Measurements from ENCODE around the gene FAM47E. TPM values are rescaled to one million over a fixed set of nuclear protein-coding genes. Genes with fewer than 3 reads are reported as not detected.

Gene FAM47E
- total and polyA plus RNA-seq, 2 donors: 1.1 to 2.8 TPM

GRCh38 chr4:76301068-76301774 is 49.7 kb downstream of the FAM47E start:
- H3K4me3 ChIP-seq (ENCODE audit: low read length in 2 of 2): no peak overlapping the region
- DNase-seq (ENCODE audit: low read depth in 6 of 9, low spot score in 9 of 9): peak in 1 of 9 donors; percentile 29
- 99% methylated on average over 4 of the region's 4 CpGs for WGBS

DNA sequence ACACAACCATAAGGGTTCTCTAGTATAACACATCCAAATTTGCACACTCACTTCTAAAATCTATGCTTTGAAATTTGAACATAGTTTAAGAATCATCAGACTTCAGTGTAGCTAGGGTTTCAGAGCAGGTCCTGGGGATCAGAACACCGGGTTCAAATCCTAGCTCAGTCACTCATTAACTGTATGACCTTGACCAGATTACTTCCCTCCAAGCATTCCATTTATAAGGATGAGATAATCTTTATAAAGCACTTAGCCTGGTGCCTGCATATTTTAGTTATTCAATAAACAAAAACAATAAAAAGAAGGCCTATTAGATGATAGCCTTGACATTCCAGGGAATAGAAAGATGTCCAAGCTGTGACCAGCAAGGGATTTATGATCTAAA is 50.2 kb downstream of the FAM47E start:
- no peak overlapping the region for H3K4me3 ChIP-seq (ENCODE audit: low read length in 2 of 2)
- no peak for DNase-seq (ENCODE audit: low read depth in 6 of 9, low spot score in 9 of 9)
- peaks cover 0 to 17% of the 10 kb centered on the region in 2 donors for H3K27me3 ChIP-seq (ENCODE audit: control insufficient read depth in 2 of 2, insufficient read depth in 1 of 2, low read length in 1 of 2)
- 95% methylated on average over 1 of the region's 1 CpG for WGBS
- H3K27ac ChIP-seq (ENCODE audit: low read depth in 1 of 2, low read length in 1 of 2): no peak overlapping the region
- no peaks in the 10 kb centered on the region for H3K9me3 ChIP-seq (ENCODE audit: control insufficient read depth in 2 of 2, insufficient read depth in 1 of 2, low read length in 1 of 2)
- H3K36me3 ChIP-seq (ENCODE audit: control insufficient read depth in 2 of 2, insufficient read depth in 2 of 2, low read length in 1 of 2): no peaks in the 10 kb centered on the region
- peaks cover 9 to 16% of the 10 kb centered on the region in 2 donors for H3K4me1 ChIP-seq (ENCODE audit: control insufficient read depth in 2 of 2, insufficient read depth in 2 of 2, low read length in 2 of 2)

More at GRCh38 chr4:76301068-76301774, 49.7 kb downstream of the FAM47E start:
- H3K4me1 ChIP-seq (ENCODE audit: control insufficient read depth in 2 of 2, insufficient read depth in 2 of 2, low read length in 2 of 2): peaks cover 6 to 13% of the 10 kb centered on the region in 2 donors
- no peak overlapping the region for H3K27ac ChIP-seq (ENCODE audit: low read depth in 1 of 2, low read length in 1 of 2)
- no peaks in the 10 kb centered on the region for H3K36me3 ChIP-seq (ENCODE audit: control insufficient read depth in 2 of 2, insufficient read depth in 2 of 2, low read length in 1 of 2)
- no peaks in the 10 kb centered on the region for H3K9me3 ChIP-seq (ENCODE audit: control insufficient read depth in 2 of 2, insufficient read depth in 1 of 2, low read length in 1 of 2)
- H3K27me3 ChIP-seq (ENCODE audit: control insufficient read depth in 2 of 2, insufficient read depth in 1 of 2, low read length in 1 of 2): peaks cover 0 to 12% of the 10 kb centered on the region in 2 donors

DNA sequence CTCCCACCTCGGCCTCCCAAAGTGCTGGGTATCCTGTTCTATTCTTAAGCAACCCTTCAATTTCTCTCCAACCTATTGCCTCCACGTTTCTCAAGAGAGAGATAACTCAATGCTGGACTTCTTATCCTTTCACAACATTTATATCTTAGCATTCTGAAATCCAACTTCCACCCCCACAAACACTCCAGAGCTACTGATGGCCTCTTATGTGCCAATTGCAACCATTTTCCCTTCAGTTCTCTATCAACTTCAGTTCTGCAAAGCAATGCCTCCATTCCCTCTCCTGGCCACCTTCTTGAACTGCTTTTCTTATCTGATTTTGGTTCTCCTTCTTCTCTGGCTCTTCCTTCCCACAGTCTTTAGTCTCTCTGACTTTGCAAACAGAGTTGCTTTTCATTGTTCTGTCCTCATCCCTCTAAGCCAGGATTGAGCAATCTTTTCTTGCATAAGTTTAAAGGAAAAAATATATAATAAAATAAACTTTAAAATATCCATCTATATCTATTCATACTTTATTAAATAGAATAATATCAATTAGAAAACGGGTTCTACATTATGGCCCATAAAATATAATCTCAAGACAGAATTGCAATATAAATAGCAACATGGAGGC is 51.4 kb downstream of the FAM47E start:
- no peak for DNase-seq (ENCODE audit: low read depth in 6 of 9, low spot score in 9 of 9)
- H3K36me3 ChIP-seq (ENCODE audit: control insufficient read depth in 2 of 2, insufficient read depth in 2 of 2, low read length in 1 of 2): no peaks in the 10 kb centered on the region
- peaks cover 12 to 20% of the 10 kb centered on the region in 2 donors for H3K4me1 ChIP-seq (ENCODE audit: control insufficient read depth in 2 of 2, insufficient read depth in 2 of 2, low read length in 2 of 2)
- no peak overlapping the region for H3K27ac ChIP-seq (ENCODE audit: low read depth in 1 of 2, low read length in 1 of 2)
- peaks cover 0 to 29% of the 10 kb centered on the region in 2 donors for H3K27me3 ChIP-seq (ENCODE audit: control insufficient read depth in 2 of 2, insufficient read depth in 1 of 2, low read length in 1 of 2)
- WGBS: 90% methylated on average over 3 of the region's 3 CpGs
- H3K4me3 ChIP-seq (ENCODE audit: low read length in 2 of 2): no peak overlapping the region
- H3K9me3 ChIP-seq (ENCODE audit: control insufficient read depth in 2 of 2, insufficient read depth in 1 of 2, low read length in 1 of 2): no peaks in the 10 kb centered on the region

DNA sequence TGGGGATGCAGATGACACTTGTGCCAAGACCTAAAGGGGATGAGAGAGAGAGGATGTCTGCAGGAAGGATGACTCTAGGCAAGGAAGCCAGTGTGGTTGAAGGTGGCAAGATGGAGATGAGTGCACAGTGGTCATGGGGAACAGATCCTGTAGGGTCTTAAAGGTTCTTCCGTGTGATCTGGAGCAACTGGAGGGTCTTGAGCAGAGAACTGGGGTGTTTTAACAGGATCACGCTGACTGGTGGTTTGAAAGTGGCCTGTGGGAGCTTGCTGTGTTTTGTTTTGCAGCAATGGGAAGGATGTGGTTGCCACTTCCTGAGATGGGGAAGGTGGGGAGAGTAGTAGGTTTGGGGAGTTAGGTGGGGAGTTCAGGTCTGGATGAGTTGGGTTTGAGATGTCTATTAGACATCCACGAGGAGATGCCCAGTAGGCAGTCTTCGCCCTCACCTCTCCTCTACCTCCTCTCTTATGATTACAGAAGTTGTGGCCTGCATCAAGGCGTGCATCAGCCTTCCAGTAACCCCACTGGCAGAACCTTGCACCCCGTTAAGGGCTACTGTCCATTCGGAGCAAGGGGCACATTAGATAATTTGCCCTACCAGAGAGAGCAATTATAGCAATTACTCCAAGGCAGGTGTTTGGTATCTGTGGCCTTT is 53.6 kb downstream of the FAM47E start:
- peaks cover 12 to 20% of the 10 kb centered on the region in 2 donors for H3K4me1 ChIP-seq (ENCODE audit: control insufficient read depth in 2 of 2, insufficient read depth in 2 of 2, low read length in 2 of 2)
- no peaks in the 10 kb centered on the region for H3K36me3 ChIP-seq (ENCODE audit: control insufficient read depth in 2 of 2, insufficient read depth in 2 of 2, low read length in 1 of 2)
- no peak overlapping the region for H3K4me3 ChIP-seq (ENCODE audit: low read length in 2 of 2)
- no peak overlapping the region for H3K27ac ChIP-seq (ENCODE audit: low read depth in 1 of 2, low read length in 1 of 2)
- no peaks in the 10 kb centered on the region for H3K9me3 ChIP-seq (ENCODE audit: control insufficient read depth in 2 of 2, insufficient read depth in 1 of 2, low read length in 1 of 2)
- WGBS: 21% methylated on average over 7 of the region's 7 CpGs
- DNase-seq (ENCODE audit: low read depth in 6 of 9, low spot score in 9 of 9): peak in 1 of 9 donors; percentile 31
- peaks cover 0 to 30% of the 10 kb centered on the region in 2 donors for H3K27me3 ChIP-seq (ENCODE audit: control insufficient read depth in 2 of 2, insufficient read depth in 1 of 2, low read length in 1 of 2)

DNA sequence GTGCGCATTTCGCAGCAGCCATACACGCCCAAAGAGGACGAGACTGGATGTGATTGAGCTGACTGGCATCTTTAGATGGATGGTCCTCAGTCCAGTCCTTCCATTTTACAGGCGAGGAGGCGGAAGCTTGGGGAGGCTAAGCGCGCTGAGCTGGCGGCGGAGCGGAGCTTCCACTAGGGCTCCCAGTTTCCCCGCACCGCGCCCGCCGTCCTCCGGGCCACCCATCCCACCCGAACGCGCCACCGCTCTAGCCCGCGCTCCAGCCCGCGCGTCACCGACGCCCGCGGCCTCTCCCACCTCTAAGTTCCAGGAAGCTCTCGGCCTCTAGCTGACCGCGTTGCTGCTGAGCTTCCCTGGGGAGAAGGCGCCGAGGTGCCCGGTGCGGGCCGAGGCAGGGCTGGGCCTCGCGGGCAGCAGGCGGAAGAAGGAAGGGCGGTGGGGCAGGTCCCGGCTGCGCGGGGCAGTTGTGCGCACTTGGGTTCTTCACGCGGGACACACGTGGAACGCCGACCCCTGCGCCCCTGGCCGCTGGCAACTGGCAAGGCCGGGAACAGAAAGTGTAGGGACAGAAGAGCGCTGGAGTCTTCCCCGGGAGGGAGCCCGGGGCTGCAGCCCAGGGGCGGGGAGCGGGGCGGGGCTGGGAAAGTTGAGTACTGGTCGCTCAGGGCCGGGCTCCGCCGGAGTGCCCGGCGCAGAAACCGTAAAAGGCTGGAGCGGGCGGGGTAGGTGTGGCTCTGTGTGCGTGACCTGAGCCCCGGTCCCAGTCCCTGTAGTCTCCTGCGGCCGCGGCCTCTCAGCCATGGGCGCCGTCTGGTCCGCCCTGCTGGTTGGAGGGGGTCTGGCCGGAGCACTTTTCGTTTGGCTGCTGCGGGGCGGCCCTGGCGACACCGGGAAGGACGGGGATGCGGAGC is 54.7 kb downstream of the FAM47E start, which contains the start of gene STBD1:
TSS of gene STBD1 (plus strand) at position 763 of the 911 bp plus-strand sequence. CDS start at position 800, 37 bp downstream.
- WGBS: 1% methylated on average over 85 of the region's 85 CpGs

DNA sequence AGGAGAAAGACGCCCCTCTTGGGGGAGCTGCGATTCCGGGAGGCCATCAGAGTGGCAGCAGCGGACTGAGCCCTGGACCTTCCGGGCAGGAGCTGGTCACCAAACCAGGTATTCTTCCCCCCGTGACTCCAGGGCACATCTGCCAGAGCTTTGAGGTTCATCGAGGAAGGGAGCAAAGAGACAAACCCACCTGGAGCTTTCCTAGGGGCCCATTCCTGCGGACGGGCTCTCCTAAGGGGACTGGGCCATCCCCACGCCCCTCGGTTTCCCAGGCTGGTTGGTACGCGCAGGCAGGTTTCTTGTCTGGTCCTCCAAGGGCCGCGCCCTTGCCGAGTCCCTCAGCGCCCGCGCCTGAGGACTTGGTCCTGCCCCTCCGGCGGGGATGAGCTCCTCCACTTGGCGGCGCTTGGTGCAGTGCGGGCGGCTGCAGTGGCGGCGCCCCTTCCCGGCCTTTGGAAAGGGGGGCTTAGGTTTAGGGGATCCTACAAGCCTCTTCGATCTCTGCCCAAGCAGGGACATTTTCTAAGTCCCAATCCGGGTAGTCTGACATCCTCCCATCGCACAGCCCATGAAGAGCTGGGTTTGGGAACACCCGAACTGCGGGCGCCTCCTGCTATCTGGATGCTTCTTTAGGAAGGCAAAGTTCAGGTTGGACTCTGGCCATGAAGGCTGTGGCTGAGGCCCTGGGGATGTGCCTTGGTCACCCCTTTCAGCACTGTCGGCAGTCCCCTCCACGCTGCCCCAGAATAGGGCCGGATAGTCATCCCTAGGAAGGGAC is 55.5 kb downstream of the FAM47E start:
- WGBS: 10% methylated on average over 37 of the region's 37 CpGs
- peaks cover 12 to 20% of the 10 kb centered on the region in 2 donors for H3K4me1 ChIP-seq (ENCODE audit: control insufficient read depth in 2 of 2, insufficient read depth in 2 of 2, low read length in 2 of 2)
- H3K4me3 ChIP-seq (ENCODE audit: low read length in 2 of 2): peak overlapping the region; percentile 45 to 67
- H3K27ac ChIP-seq (ENCODE audit: low read depth in 1 of 2, low read length in 1 of 2): no peak overlapping the region
- H3K27me3 ChIP-seq (ENCODE audit: control insufficient read depth in 2 of 2, insufficient read depth in 1 of 2, low read length in 1 of 2): peaks cover 0 to 30% of the 10 kb centered on the region in 2 donors
- DNase-seq (ENCODE audit: low read depth in 6 of 9, low spot score in 9 of 9): peak in 1 of 9 donors; percentile 33
- H3K9me3 ChIP-seq (ENCODE audit: control insufficient read depth in 2 of 2, insufficient read depth in 1 of 2, low read length in 1 of 2): no peaks in the 10 kb centered on the region
- H3K36me3 ChIP-seq (ENCODE audit: control insufficient read depth in 2 of 2, insufficient read depth in 2 of 2, low read length in 1 of 2): no peaks in the 10 kb centered on the region

More for the DNA sequence above, 54.7 kb downstream of the FAM47E start, which contains the start of gene STBD1:
- peaks cover 0 to 30% of the 10 kb centered on the region in 2 donors for H3K27me3 ChIP-seq (ENCODE audit: control insufficient read depth in 2 of 2, insufficient read depth in 1 of 2, low read length in 1 of 2)
- H3K27ac ChIP-seq (ENCODE audit: low read depth in 1 of 2, low read length in 1 of 2): peak within 1 kb of the TSS in 1 of 2 donors; percentile 49
- peaks cover 12 to 20% of the 10 kb centered on the region in 2 donors for H3K4me1 ChIP-seq (ENCODE audit: control insufficient read depth in 2 of 2, insufficient read depth in 2 of 2, low read length in 2 of 2)
- peak in 1 of 9 donors; percentile 35 for DNase-seq (ENCODE audit: low read depth in 6 of 9, low spot score in 9 of 9)
- H3K9me3 ChIP-seq (ENCODE audit: control insufficient read depth in 2 of 2, insufficient read depth in 1 of 2, low read length in 1 of 2): no peaks in the 10 kb centered on the region
- H3K4me3 ChIP-seq (ENCODE audit: low read length in 2 of 2): peak within 1 kb of the TSS; percentile 45 to 67
- H3K36me3 ChIP-seq (ENCODE audit: control insufficient read depth in 2 of 2, insufficient read depth in 2 of 2, low read length in 1 of 2): no peaks in the 10 kb centered on the region

DNA sequence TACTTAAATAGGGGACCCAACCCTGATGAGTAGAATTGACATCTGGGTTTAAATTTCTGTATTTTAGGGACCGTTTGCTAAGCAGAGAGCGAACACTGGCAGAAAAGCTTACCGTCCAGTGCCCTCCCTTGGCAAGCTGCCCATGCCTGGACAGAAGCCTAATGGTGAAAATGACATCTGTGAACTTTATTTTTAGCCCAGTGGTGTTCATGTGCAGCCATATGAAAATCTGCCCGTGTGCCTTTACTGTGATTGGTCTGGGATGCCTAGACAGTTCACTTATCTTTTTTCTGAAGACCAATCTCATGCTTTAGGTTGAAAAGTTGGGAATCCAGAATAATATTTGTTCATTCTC is 56.1 kb downstream of the FAM47E start:
- peaks cover 12 to 20% of the 10 kb centered on the region in 2 donors for H3K4me1 ChIP-seq (ENCODE audit: control insufficient read depth in 2 of 2, insufficient read depth in 2 of 2, low read length in 2 of 2)
- no peak overlapping the region for H3K4me3 ChIP-seq (ENCODE audit: low read length in 2 of 2)
- no peaks in the 10 kb centered on the region for H3K9me3 ChIP-seq (ENCODE audit: control insufficient read depth in 2 of 2, insufficient read depth in 1 of 2, low read length in 1 of 2)
- WGBS: 85% methylated on average over 4 of the region's 4 CpGs
- DNase-seq (ENCODE audit: low read depth in 6 of 9, low spot score in 9 of 9): no peak
- H3K36me3 ChIP-seq (ENCODE audit: control insufficient read depth in 2 of 2, insufficient read depth in 2 of 2, low read length in 1 of 2): no peaks in the 10 kb centered on the region
- H3K27ac ChIP-seq (ENCODE audit: low read depth in 1 of 2, low read length in 1 of 2): no peak overlapping the region
- H3K27me3 ChIP-seq (ENCODE audit: control insufficient read depth in 2 of 2, insufficient read depth in 1 of 2, low read length in 1 of 2): peaks cover 0 to 30% of the 10 kb centered on the region in 2 donors

DNA sequence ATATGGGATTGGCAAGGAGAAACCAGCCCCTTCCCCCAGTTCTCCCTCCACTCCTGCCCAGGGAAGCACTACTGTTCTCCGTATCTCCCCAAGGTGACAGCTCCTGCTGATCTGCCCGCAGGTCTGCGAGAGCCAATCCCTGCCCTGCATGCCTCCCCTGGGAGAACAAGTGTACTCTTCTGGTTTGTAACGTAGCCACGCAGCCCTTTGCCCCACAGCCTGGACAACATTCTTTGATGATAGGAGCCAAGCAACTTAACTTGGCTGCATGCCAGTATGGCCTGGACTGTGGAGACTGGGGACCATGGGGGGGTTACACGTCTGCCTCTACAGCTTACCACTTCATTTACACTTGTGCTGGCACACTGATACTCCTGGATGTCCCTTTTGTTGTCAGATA is 57.0 kb downstream of the FAM47E start:
- peaks cover 12 to 20% of the 10 kb centered on the region in 2 donors for H3K4me1 ChIP-seq (ENCODE audit: control insufficient read depth in 2 of 2, insufficient read depth in 2 of 2, low read length in 2 of 2)
- H3K27ac ChIP-seq (ENCODE audit: low read depth in 1 of 2, low read length in 1 of 2): no peak overlapping the region
- no peak for DNase-seq (ENCODE audit: low read depth in 6 of 9, low spot score in 9 of 9)
- whole genome bisulfite sequencing: 88% methylated on average over 6 of the region's 6 CpGs
- H3K4me3 ChIP-seq (ENCODE audit: low read length in 2 of 2): no peak overlapping the region
- peaks cover 0 to 30% of the 10 kb centered on the region in 2 donors for H3K27me3 ChIP-seq (ENCODE audit: control insufficient read depth in 2 of 2, insufficient read depth in 1 of 2, low read length in 1 of 2)
- H3K36me3 ChIP-seq (ENCODE audit: control insufficient read depth in 2 of 2, insufficient read depth in 2 of 2, low read length in 1 of 2): no peaks in the 10 kb centered on the region
- H3K9me3 ChIP-seq (ENCODE audit: control insufficient read depth in 2 of 2, insufficient read depth in 1 of 2, low read length in 1 of 2): no peaks in the 10 kb centered on the region

Data from thymus (tissue), 11 donors.